Measurements from ENCODE around the gene RASA2. TPM values are rescaled to one million over a fixed set of nuclear protein-coding genes. Genes with fewer than 3 reads are reported as not detected.
A peak's percentile ranks its signal among the peaks of the same experiment; 100 is the strongest.

The RASA2 gene
- total RNA-seq, 4 donors from 2014 or later = 1.9 to 10.6 (median 4.5) TPM

DNA sequence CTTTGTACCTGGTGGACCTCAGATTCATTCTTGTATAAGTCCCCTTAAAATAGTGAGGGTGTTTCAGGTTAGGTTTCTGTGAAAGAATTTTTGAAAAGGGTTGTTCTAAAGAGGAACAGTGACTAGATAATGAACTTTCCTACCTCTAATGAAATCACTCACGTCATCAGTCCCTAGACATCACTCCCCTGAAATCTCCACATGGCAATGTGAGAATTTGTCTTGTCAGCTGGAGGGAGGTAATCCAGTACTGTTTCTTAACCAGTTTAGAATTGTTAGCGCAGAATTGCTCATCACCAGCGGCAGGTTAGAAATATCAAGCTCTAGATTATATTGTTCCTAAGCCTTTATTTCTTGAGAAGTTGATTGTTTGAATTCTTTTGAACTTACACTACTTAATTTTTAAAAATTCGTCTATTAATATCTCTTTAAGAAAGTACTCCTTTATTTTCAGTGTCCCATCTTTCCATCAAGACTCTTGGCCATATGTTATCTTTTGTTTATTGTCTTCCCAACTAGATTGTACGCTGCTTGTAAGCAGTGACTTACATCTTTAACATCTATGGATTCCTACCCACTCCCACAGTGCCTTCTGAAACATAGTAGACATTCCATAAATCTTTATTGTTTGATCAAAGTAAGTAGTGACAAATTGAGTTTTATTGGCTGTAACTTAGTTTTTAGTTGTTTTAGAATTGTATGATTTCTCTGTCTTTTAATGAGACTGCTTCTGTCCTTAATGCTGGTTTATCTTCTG lies 52.8 kb downstream of the RASA2 start:
- no peak for TF ChIP-seq POLR2A (IDR thresholded peaks at IDR 0.05)
- TF ChIP-seq, protein P1, sequence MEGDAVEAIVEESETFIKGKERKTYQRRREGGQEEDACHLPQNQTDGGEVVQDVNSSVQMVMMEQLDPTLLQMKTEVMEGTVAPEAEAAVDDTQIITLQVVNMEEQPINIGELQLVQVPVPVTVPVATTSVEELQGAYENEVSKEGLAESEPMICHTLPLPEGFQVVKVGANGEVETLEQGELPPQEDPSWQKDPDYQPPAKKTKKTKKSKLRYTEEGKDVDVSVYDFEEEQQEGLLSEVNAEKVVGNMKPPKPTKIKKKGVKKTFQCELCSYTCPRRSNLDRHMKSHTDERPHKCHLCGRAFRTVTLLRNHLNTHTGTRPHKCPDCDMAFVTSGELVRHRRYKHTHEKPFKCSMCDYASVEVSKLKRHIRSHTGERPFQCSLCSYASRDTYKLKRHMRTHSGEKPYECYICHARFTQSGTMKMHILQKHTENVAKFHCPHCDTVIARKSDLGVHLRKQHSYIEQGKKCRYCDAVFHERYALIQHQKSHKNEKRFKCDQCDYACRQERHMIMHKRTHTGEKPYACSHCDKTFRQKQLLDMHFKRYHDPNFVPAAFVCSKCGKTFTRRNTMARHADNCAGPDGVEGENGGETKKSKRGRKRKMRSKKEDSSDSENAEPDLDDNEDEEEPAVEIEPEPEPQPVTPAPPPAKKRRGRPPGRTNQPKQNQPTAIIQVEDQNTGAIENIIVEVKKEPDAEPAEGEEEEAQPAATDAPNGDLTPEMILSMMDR (IDR thresholded peaks at IDR 0.05 in 4 of 5, conservative IDR thresholded peaks at IDR 0.05 in 1 of 5) = no peak
- Histone ChIP-seq H3K27me3 (no peaks in the 10 kb centered on the region), H3K9me3 (no peaks in the 10 kb centered on the region), H3K4me1 (no peaks in the 10 kb centered on the region), H3K36me3 (no peaks in the 10 kb centered on the region), H3K4me3 (no peak overlapping the region), H3K27ac (no peak overlapping the region)
- DNase-seq (no peak), ATAC-seq (no peak)
- intact Hi-C loops (cut with DNase I; ENCODE audit: low total_unique reads) = no loop called here
- in situ Hi-C loops (cut with MboI; ENCODE audit: low sequenced_read_pairs in 4 of 4) = no loop called here

DNA sequence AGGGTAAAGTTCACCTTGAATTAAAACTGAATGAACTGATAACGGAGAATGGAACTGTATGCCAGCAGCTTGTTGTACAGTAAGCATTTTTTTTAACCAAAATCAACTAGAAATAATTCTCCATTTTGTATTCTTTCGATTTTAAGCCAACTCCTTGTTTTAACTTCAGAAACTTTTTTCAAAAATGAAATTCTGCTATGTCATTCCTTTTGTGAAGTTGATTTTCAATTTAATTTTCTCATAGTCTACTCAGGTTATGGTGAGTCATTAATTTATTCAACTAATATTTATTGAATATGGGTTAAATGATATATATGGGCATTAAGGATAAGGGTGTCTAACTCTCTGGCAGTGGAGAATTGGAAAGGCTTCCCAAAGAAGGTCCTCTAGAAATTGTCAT lies 53.7 kb downstream of the RASA2 start:
- DNase-seq (no peak), ATAC-seq (no peak)
- TF ChIP-seq POLR2A (IDR thresholded peaks at IDR 0.05) = no peak
- TF ChIP-seq, protein P1 (IDR thresholded peaks at IDR 0.05 in 4 of 5, conservative IDR thresholded peaks at IDR 0.05 in 1 of 5) = no peak
- H3K4me3 ChIP-seq = no peak overlapping the region
- no peaks in the 10 kb centered on the region for H3K4me1 ChIP-seq
- no peaks in the 10 kb centered on the region for H3K9me3 ChIP-seq
- in situ Hi-C loops (cut with MboI; ENCODE audit: low sequenced_read_pairs in 4 of 4) = no loop called here
- H3K27me3 ChIP-seq = no peaks in the 10 kb centered on the region
- no peaks in the 10 kb centered on the region for H3K36me3 ChIP-seq
- no peak overlapping the region for H3K27ac ChIP-seq
- intact Hi-C loops (cut with DNase I; ENCODE audit: low total_unique reads) = no loop called here

DNA sequence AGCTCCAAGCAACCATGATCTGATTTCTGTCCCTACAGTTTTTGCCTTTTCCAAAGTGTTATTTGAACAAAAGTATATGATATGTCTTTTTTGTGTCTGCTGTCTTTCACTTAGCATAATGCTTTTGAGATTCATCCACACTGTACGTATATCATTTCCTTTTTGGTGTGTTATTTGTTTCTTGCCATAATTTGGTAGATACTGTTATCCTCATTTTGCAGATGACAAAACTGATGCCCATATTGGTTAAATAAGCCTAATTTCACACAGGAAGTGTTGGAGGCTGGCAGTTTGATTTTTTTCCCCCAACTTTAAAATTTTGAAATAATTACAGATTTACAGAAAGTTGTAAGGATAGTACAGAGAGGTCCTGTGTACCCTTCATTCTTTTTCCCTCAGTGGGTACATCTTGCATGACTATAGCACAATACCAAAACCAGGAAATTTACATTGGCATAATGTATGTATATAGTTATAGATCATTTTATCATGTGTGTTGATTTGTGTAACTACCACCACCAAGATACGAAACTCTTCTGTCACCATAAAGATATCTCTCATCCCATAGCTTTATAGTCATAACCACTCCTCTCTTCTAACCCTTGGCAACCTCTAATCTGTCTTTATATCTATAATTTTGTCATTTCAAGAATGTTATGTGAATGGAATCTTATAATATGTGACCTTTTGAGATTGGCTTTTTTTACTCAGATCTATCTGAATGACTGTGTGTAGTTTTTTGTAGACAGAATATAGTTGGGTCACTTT lies 55.6 kb downstream of the RASA2 start:
- TF ChIP-seq, protein P1 (IDR thresholded peaks at IDR 0.05 in 4 of 5, conservative IDR thresholded peaks at IDR 0.05 in 1 of 5) = no peak
- TF ChIP-seq POLR2A (IDR thresholded peaks at IDR 0.05) = no peak
- DNase-seq (no peak), ATAC-seq (no peak)
- Histone ChIP-seq H3K36me3 (no peaks in the 10 kb centered on the region), H3K27ac (no peak overlapping the region), H3K4me1 (no peaks in the 10 kb centered on the region), H3K4me3 (no peak overlapping the region), H3K9me3 (peaks cover 0 to 5% (median 0%) of the 10 kb centered on the region in 3 donors), H3K27me3 (no peaks in the 10 kb centered on the region)
- in situ Hi-C loops (cut with MboI; ENCODE audit: low sequenced_read_pairs in 4 of 4) = no loop called here
- intact Hi-C loops (cut with DNase I; ENCODE audit: low total_unique reads) = no loop called here

DNA sequence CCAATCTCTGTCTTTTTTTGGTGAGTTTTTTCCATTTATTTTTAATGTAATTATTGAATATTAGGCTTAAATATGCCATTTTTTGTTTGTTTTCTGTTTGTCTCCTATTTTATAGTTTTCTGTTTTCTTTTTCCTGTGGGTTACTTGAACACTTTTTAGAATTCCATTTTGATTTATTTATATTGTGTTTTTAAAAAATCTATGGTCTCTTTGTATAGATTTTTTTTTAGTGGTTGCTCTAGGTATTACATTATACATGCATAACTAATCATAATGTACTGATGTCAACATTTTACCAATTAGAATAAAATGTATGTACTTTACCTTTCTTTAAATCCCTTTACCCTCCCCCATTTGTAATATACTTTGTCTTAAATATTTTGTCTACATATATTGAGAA lies 56.2 kb downstream of the RASA2 start:
- no peak for ATAC-seq
- in situ Hi-C loops (cut with MboI; ENCODE audit: low sequenced_read_pairs in 4 of 4) = no loop called here
- no peak overlapping the region for H3K4me3 ChIP-seq

More for the DNA sequence above, 56.2 kb downstream of the RASA2 start:
- Histone ChIP-seq H3K4me1 (no peaks in the 10 kb centered on the region), H3K27me3 (no peaks in the 10 kb centered on the region), H3K27ac (no peak overlapping the region), H3K9me3 (peaks cover 0 to 5% (median 0%) of the 10 kb centered on the region in 3 donors), H3K36me3 (no peaks in the 10 kb centered on the region)
- intact Hi-C loops (cut with DNase I; ENCODE audit: low total_unique reads) = no loop called here
- no peak for DNase-seq
- TF ChIP-seq, protein P1 (IDR thresholded peaks at IDR 0.05 in 4 of 5, conservative IDR thresholded peaks at IDR 0.05 in 1 of 5) = peak in 1 of 5 experiments; percentile 24
- TF ChIP-seq POLR2A (IDR thresholded peaks at IDR 0.05) = no peak
